Measurements from ENCODE around the gene OR14K1. TPM values are rescaled to one million over a fixed set of nuclear protein-coding genes. Genes with fewer than 3 reads are reported as not detected.

OR14K1 gene
- total RNA-seq, 1 experiment from 2014 or later, result not detected

GRCh38 chr1:247760456-247760855, 22.0 kb downstream of the OR14K1 start, which contains the start of gene OR1C1:
OR1C1 (minus strand) TSS chr1:247760556; CDS start chr1:247758406, 2,150 bp downstream.
- no peaks in the 10 kb centered on the region for H3K27me3 Mint-ChIP-seq (ENCODE audit: insufficient read depth, unreplicated experiment)
- CTCF ChIA-PET, result interaction anchor here (0.9 to 1.2 kb wide), 2 partner anchors 11 to 15 kb away, joined by 3 read pairs; no protein-coding TSS in a partner anchor
- peaks cover 8% of the 10 kb centered on the region for H3K4me1 Mint-ChIP-seq (ENCODE audit: insufficient read depth, unreplicated experiment)
- BruUV-seq (replicated peaks), result no TSS peak
- no peaks in the 10 kb centered on the region for H3K36me3 Mint-ChIP-seq (ENCODE audit: insufficient read depth, unreplicated experiment)
- intact Hi-C loops (cut with micrococcal nuclease), result no loop called here
- no peak for TF ChIP-seq CTCF (IDR thresholded peaks at IDR 0.05; ENCODE audit: unreplicated experiment)
- no peak within 1 kb of the TSS for H3K27ac Mint-ChIP-seq (ENCODE audit: low read depth, unreplicated experiment)
- H3K4me3 Mint-ChIP-seq (ENCODE audit: unreplicated experiment), result no peak within 1 kb of the TSS
- peaks cover 8% of the 10 kb centered on the region for H3K9me3 Mint-ChIP-seq (ENCODE audit: unreplicated experiment)
- DNase-seq (ENCODE audit: unreplicated experiment), result no peak
- POLR2A ChIA-PET, result interaction anchor here (0.6 kb wide), 1 partner anchor 20 kb away, joined by 3 read pairs; no protein-coding TSS in a partner anchor

GRCh38 chr1:247769603-247770002, 31.2 kb downstream of the OR14K1 start:
- BruUV-seq (replicated peaks), result no TSS peak
- no peak overlapping the region for H3K27ac Mint-ChIP-seq (ENCODE audit: low read depth, unreplicated experiment)
- ChIA-PET CTCF (no interaction called here), POLR2A (no interaction called here)
- no peak overlapping the region for H3K4me3 Mint-ChIP-seq (ENCODE audit: unreplicated experiment)
- no peaks in the 10 kb centered on the region for H3K36me3 Mint-ChIP-seq (ENCODE audit: insufficient read depth, unreplicated experiment)
- no peaks in the 10 kb centered on the region for H3K9me3 Mint-ChIP-seq (ENCODE audit: unreplicated experiment)
- H3K4me1 Mint-ChIP-seq (ENCODE audit: insufficient read depth, unreplicated experiment), result no peaks in the 10 kb centered on the region
- intact Hi-C loops (cut with micrococcal nuclease), result no loop called here
- no peak for DNase-seq (ENCODE audit: unreplicated experiment)
- no peaks in the 10 kb centered on the region for H3K27me3 Mint-ChIP-seq (ENCODE audit: insufficient read depth, unreplicated experiment)
- no peak for TF ChIP-seq CTCF (IDR thresholded peaks at IDR 0.05; ENCODE audit: unreplicated experiment)

Other genes with a start within 250 kb of the OR14K1 start
- not detected in 2 replicates for gene OR2C3, start 202.2 kb upstream of the OR14K1 start, total RNA-seq (2022)
- gene GCSAML, start 189.5 kb upstream of the OR14K1 start, total RNA-seq (2022), result not detected in 2 replicates
- not detected in 2 replicates for gene OR2G2, start 150.3 kb upstream of the OR14K1 start, total RNA-seq (2022)
- not detected in 2 replicates for gene OR2G3, start 133.0 kb upstream of the OR14K1 start, total RNA-seq (2022)
- gene OR13G1, start 58.9 kb upstream of the OR14K1 start, total RNA-seq (2022), result not detected in 2 replicates
- gene OR6F1, start 22.0 kb upstream of the OR14K1 start, total RNA-seq (2022), result not detected in 2 replicates
- gene OR14A2, start 9.5 kb downstream of the OR14K1 start, total RNA-seq (2022), result not detected in 2 replicates
- not detected in 2 replicates for gene OR1C1, start 21.9 kb downstream of the OR14K1 start, total RNA-seq (2022)
- not detected in 2 replicates for gene OR14A16, start 85.5 kb downstream of the OR14K1 start, total RNA-seq (2022)
- not detected in 2 replicates for gene OR11L1, start 103.3 kb downstream of the OR14K1 start, total RNA-seq (2022)
- gene TRIM58, start 118.6 kb downstream of the OR14K1 start, total RNA-seq (2022), result not detected in 2 replicates
- not detected in 2 replicates for gene OR2W3, start 157.0 kb downstream of the OR14K1 start, total RNA-seq (2022)
- gene OR2T8, start 181.6 kb downstream of the OR14K1 start, total RNA-seq (2022), result not detected in 2 replicates
- gene OR2AJ1, start 186.3 kb downstream of the OR14K1 start, total RNA-seq (2022), result not detected in 2 replicates
- gene OR2L8, start 210.2 kb downstream of the OR14K1 start, total RNA-seq (2022), result not detected in 2 replicates
- gene OR2AK2, start 226.6 kb downstream of the OR14K1 start, total RNA-seq (2022), result not detected in 2 replicates

Data from MCF 10A (cell line).